ENCODE results near the gene UNC79.

UNC79 gene

GRCh38 chr14:93527203-93527607 is 96.5 kb downstream of the UNC79 start:
- H3K79me2 ChIP-seq (ENCODE audit: insufficient read depth, low read length), result no peaks in the 10 kb centered on the region
- H3K9ac ChIP-seq (ENCODE audit: low read length), result no peak overlapping the region
- no peak overlapping the region for H3K4me2 ChIP-seq (ENCODE audit: low read length)
- H3K27me3 ChIP-seq (ENCODE audit: insufficient read depth, low read length), result no peaks in the 10 kb centered on the region; the same call in 1 of the 2 replicates
- no peaks in the 10 kb centered on the region for H4K20me1 ChIP-seq (ENCODE audit: insufficient read depth, low read length)
- no peaks in the 10 kb centered on the region for H3K36me3 ChIP-seq (ENCODE audit: insufficient read depth, low read length)
- no peaks in the 10 kb centered on the region for H3K4me1 ChIP-seq (ENCODE audit: insufficient read depth, low read length, severe bottlenecking)
- H3K27ac ChIP-seq (ENCODE audit: low read depth, low read length, poor library complexity, severe bottlenecking), result no peak overlapping the region
- no peaks in the 10 kb centered on the region for H3K9me3 ChIP-seq (ENCODE audit: low read length)
- H3K4me3 ChIP-seq (ENCODE audit: low read depth, low read length, poor library complexity, severe bottlenecking), result no peak overlapping the region
- TF ChIP-seq EZH2 (IDR thresholded peaks at IDR 0.05; ENCODE audit: borderline replicate concordance, low read length) (no peak), CTCF (IDR thresholded peaks at IDR 0.05; ENCODE audit: low read length) (no peak)
- no peaks in the 10 kb centered on the region for H3F3A ChIP-seq (ENCODE audit: insufficient read depth, low read length)
- H2AFZ ChIP-seq (ENCODE audit: low read length), result no peak overlapping the region
- no peaks in the 10 kb centered on the region for H3K9me2 ChIP-seq (ENCODE audit: low read depth, low read length)

- no peaks in the 10 kb centered on the region for H3F3A ChIP-seq (ENCODE audit: insufficient read depth, low read length)
- no peak overlapping the region for H3K9ac ChIP-seq (ENCODE audit: low read length)
- no peak overlapping the region for H2AFZ ChIP-seq (ENCODE audit: low read length)
- no peaks in the 10 kb centered on the region for H3K4me1 ChIP-seq (ENCODE audit: insufficient read depth, low read length, severe bottlenecking)
- no peaks in the 10 kb centered on the region for H3K9me3 ChIP-seq (ENCODE audit: low read length)
- H3K36me3 ChIP-seq (ENCODE audit: insufficient read depth, low read length), result no peaks in the 10 kb centered on the region
- H3K4me2 ChIP-seq (ENCODE audit: low read length), result no peak overlapping the region
- H4K20me1 ChIP-seq (ENCODE audit: insufficient read depth, low read length), result no peaks in the 10 kb centered on the region
- no peak overlapping the region for H3K27ac ChIP-seq (ENCODE audit: low read depth, low read length, poor library complexity, severe bottlenecking)
- H3K79me2 ChIP-seq (ENCODE audit: insufficient read depth, low read length), result no peaks in the 10 kb centered on the region
- no peaks in the 10 kb centered on the region for H3K9me2 ChIP-seq (ENCODE audit: low read depth, low read length)
- H3K4me3 ChIP-seq (ENCODE audit: low read depth, low read length, poor library complexity, severe bottlenecking), result no peak overlapping the region
- no peaks in the 10 kb centered on the region; the same call in 1 of the 2 replicates for H3K27me3 ChIP-seq (ENCODE audit: insufficient read depth, low read length)
- no peak for TF ChIP-seq EZH2 (IDR thresholded peaks at IDR 0.05; ENCODE audit: borderline replicate concordance, low read length)
- no peak for TF ChIP-seq CTCF (IDR thresholded peaks at IDR 0.05; ENCODE audit: low read length)
Measured at GRCh38 chr14:93528884-93529558, 98.3 kb downstream of the UNC79 start.

- Histone ChIP-seq H3F3A (ENCODE audit: insufficient read depth, low read length) (no peaks in the 10 kb centered on the region), H3K36me3 (ENCODE audit: insufficient read depth, low read length) (no peaks in the 10 kb centered on the region), H3K27ac (ENCODE audit: low read depth, low read length, poor library complexity, severe bottlenecking) (no peak overlapping the region), H3K79me2 (ENCODE audit: insufficient read depth, low read length) (no peaks in the 10 kb centered on the region), H2AFZ (ENCODE audit: low read length) (no peak overlapping the region), H3K9me2 (ENCODE audit: low read depth, low read length) (no peaks in the 10 kb centered on the region), H4K20me1 (ENCODE audit: insufficient read depth, low read length) (no peaks in the 10 kb centered on the region), H3K4me2 (ENCODE audit: low read length) (no peak overlapping the region), H3K9ac (ENCODE audit: low read length) (no peak overlapping the region), H3K4me1 (ENCODE audit: insufficient read depth, low read length, severe bottlenecking) (no peaks in the 10 kb centered on the region), H3K4me3 (ENCODE audit: low read depth, low read length, poor library complexity, severe bottlenecking) (no peak overlapping the region), H3K9me3 (ENCODE audit: low read length) (no peaks in the 10 kb centered on the region), H3K27me3 (ENCODE audit: insufficient read depth, low read length) (no peaks in the 10 kb centered on the region)
- TF ChIP-seq EZH2 (IDR thresholded peaks at IDR 0.05; ENCODE audit: borderline replicate concordance, low read length) (no peak), CTCF (IDR thresholded peaks at IDR 0.05; ENCODE audit: low read length) (no peak)
Measured at GRCh38 chr14:93531644-93532043, 100.9 kb downstream of the UNC79 start.

Measured in OCI-LY1 (cell line).